ENCODE results near the gene CES4A.
A peak's percentile ranks its signal among the peaks of the same experiment; 100 is the strongest.

Gene CES4A

DNA sequence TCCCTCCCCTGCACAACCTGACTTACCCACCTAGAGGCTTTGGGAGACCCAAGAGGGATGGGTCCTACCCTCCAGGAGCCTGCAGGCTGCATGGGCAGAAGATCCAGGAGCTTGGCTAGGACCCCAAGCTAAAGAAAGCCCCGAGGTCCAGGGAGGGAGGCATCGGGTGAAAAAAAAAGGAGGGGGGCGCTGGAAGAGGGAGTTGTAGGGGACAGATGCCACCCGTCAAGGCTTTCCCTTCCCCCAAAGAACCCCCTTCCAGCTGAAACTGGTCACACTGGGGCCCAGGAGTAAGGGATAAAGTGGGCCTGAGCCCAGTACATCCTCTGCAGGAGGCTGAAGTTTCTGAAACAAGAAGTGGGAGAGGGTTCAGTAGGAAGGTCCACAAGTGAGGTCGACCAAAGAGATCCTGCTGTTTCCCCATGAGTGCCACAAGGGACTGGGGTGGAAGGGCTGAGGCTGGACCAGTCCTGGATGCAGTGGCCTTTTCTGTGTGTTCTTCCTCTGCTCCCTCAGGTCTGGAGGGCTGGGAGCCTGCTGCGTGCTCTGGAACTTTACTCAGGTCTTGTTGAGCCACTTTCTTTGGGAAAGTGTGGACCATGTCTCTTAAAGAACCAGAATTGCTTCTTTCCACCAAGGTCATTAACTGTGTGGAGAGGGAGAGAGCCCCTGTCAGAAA is 26.4 kb downstream of the CES4A start:
- Mint-ChIP-seq H3K27me3 (peaks cover 48% of the 10 kb centered on the region), H3K4me1 (ENCODE audit: low read depth) (peaks cover 27% of the 10 kb centered on the region), H3K27ac (no peak overlapping the region), H3K4me3 (peak overlapping the region; percentile 67), H3K36me3 (ENCODE audit: low read depth) (no peaks in the 10 kb centered on the region), H3K9me3 (no peaks in the 10 kb centered on the region)
- intact Hi-C loops (cut with micrococcal nuclease), result loop anchor here (5.0 kb wide), 1 partner anchor 143 kb away; the partner anchor contains the start of genes FBXL8 and TRADD

DNA sequence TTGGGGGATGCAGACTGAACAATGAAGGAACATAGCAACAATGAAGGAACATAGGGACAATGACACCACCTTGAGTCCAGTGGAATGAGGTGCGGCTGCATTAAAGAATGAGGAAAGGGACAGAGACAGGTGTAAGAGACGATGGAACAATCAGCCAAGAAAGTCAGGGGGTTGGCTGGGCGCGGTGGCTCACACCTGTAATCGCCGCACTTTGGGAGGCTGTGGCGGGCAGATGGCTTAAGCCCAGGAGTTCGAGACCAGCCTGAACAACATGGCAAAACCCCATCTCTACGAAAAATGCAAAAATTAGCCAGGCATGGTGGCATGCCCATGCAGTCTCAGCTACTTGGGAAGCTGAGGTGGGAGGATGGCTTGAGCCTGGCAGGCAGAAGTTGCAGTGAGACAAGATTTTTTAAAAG is 26.9 kb downstream of the CES4A start:
- no peak overlapping the region for H3K27ac Mint-ChIP-seq
- intact Hi-C loops (cut with micrococcal nuclease), result loop anchor here (5.0 kb wide), 1 partner anchor 142 kb away; the partner anchor contains the start of genes FBXL8 and TRADD
- H3K4me3 Mint-ChIP-seq, result no peak overlapping the region
- peaks cover 48% of the 10 kb centered on the region for H3K27me3 Mint-ChIP-seq
- no peaks in the 10 kb centered on the region for H3K9me3 Mint-ChIP-seq
- no peaks in the 10 kb centered on the region for H3K36me3 Mint-ChIP-seq (ENCODE audit: low read depth)
- peaks cover 27% of the 10 kb centered on the region for H3K4me1 Mint-ChIP-seq (ENCODE audit: low read depth)

GRCh38 chr16:67016143-67016542 is 27.8 kb downstream of the CES4A start:
- Mint-ChIP-seq H3K4me3 (no peak overlapping the region), H3K36me3 (ENCODE audit: low read depth) (no peaks in the 10 kb centered on the region), H3K4me1 (ENCODE audit: low read depth) (peaks cover 27% of the 10 kb centered on the region), H3K9me3 (no peaks in the 10 kb centered on the region), H3K27me3 (peaks cover 48% of the 10 kb centered on the region), H3K27ac (no peak overlapping the region)
- intact Hi-C loops (cut with micrococcal nuclease), result loop anchor here (5.0 kb wide), 1 partner anchor 141 kb away; the partner anchor contains the start of genes FBXL8 and TRADD

GRCh38 chr16:67016681-67017420 is 28.5 kb downstream of the CES4A start:
- Mint-ChIP-seq H3K27ac (no peak overlapping the region), H3K4me1 (ENCODE audit: low read depth) (peaks cover 27% of the 10 kb centered on the region), H3K27me3 (peaks cover 43% of the 10 kb centered on the region), H3K9me3 (no peaks in the 10 kb centered on the region), H3K36me3 (ENCODE audit: low read depth) (no peaks in the 10 kb centered on the region), H3K4me3 (no peak overlapping the region)
- intact Hi-C loops (cut with micrococcal nuclease), result loop anchor here (5.0 kb wide), 1 partner anchor 140 kb away; the partner anchor contains the start of genes FBXL8 and TRADD

DNA sequence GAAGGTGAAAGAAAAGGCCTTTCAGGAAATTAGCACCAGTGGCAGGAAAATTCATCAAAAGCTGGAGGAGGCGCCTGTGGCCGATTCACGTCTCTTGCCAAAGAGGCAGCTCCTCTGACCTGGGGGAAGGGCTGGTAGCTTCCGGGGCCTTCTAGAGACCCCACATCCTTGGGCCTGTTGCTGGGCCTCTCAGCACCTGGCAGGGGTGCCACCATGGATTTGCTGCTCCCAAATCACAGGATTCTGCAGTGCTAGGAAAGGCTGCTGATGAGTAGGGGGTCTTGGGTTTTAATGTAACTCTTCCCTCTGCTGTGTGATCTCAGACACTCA is 29.0 kb downstream of the CES4A start:
- intact Hi-C loops (cut with micrococcal nuclease), result loop anchor here (5.0 kb wide), 1 partner anchor 140 kb away; the partner anchor contains the start of genes FBXL8 and TRADD
- Mint-ChIP-seq H3K4me1 (ENCODE audit: low read depth) (peaks cover 27% of the 10 kb centered on the region), H3K9me3 (no peaks in the 10 kb centered on the region), H3K27ac (no peak overlapping the region), H3K27me3 (peaks cover 40% of the 10 kb centered on the region), H3K36me3 (ENCODE audit: low read depth) (no peaks in the 10 kb centered on the region), H3K4me3 (no peak overlapping the region)

DNA sequence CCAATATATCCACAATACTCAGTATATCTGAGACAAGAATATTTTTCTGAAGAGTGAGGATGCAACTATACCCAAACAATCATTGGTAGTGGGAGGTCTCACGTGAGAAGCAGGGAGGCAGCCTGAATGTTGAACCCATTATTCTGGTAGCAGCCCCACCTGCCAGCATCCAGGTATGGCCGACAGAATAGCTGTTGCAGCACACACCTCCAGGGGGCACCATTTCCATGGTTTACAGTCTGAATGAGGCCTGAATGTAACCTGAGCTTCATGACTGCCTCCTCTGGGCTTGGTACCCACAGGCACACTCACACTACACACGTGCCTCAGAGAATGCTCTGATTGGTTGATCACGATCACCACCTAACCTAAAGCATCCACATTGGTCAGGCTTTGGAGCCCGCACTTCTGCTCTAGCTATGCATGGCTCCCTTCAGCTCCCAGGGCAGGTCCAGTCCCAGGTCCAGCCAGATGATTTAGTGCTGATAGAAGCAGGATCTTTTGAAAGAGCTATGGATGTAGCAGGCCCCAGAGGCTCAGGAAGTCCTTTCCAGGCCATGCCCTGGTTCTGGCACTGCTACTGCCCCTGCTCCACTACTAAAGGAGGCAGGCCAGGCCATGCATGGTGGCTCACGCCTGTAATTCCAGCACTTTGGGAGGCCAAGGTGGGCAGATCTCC is 29.6 kb downstream of the CES4A start:
- Mint-ChIP-seq H3K27ac (no peak overlapping the region), H3K27me3 (peaks cover 38% of the 10 kb centered on the region), H3K4me3 (no peak overlapping the region), H3K36me3 (ENCODE audit: low read depth) (no peaks in the 10 kb centered on the region), H3K9me3 (no peaks in the 10 kb centered on the region), H3K4me1 (ENCODE audit: low read depth) (peaks cover 29% of the 10 kb centered on the region)
- intact Hi-C loops (cut with micrococcal nuclease), result loop anchor here (1.0 to 5.0 kb wide), 2 partner anchors 39 to 139 kb away; partner anchors contain the start of genes FBXL8 and TRADD

- no peak overlapping the region for H3K4me3 Mint-ChIP-seq
- H3K27ac Mint-ChIP-seq, result no peak overlapping the region
- no peaks in the 10 kb centered on the region for H3K36me3 Mint-ChIP-seq (ENCODE audit: low read depth)
- H3K9me3 Mint-ChIP-seq, result no peaks in the 10 kb centered on the region
- intact Hi-C loops (cut with micrococcal nuclease), result loop anchor here (5.0 kb wide), 1 partner anchor 138 kb away; the partner anchor contains the start of genes FBXL8 and TRADD
- peaks cover 28% of the 10 kb centered on the region for H3K27me3 Mint-ChIP-seq
- H3K4me1 Mint-ChIP-seq (ENCODE audit: low read depth), result peaks cover 29% of the 10 kb centered on the region
Observed at GRCh38 chr16:67019171-67019570, 30.8 kb downstream of the CES4A start.

DNA sequence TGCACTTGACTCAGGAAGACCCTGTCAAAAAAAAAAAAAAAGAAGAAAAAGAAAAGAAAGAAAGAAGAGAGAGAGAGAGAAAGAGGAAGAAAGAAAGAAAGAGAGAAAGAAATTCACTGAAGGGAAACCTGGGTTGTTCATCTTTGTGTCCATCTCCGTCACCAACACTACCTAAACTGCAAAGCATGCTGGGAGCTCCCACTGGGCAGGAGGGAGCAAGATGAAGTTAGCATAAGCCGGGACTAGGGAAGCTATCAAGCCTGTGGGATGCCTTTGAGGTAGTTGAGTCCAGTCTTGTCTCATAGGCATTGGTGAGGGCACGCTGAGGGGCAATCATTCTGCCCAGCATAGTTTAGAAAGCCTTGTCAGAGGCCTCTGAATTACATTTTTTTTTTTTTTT is 32.9 kb downstream of the CES4A start:
- Mint-ChIP-seq H3K4me1 (ENCODE audit: low read depth) (peaks cover 11% of the 10 kb centered on the region), H3K9me3 (no peaks in the 10 kb centered on the region), H3K36me3 (ENCODE audit: low read depth) (no peaks in the 10 kb centered on the region), H3K4me3 (no peak overlapping the region), H3K27me3 (peaks cover 8% of the 10 kb centered on the region), H3K27ac (no peak overlapping the region)
- intact Hi-C loops (cut with micrococcal nuclease), result no loop called here

- Mint-ChIP-seq H3K27me3 (peaks cover 6% of the 10 kb centered on the region), H3K4me3 (no peak overlapping the region), H3K36me3 (ENCODE audit: low read depth) (no peaks in the 10 kb centered on the region), H3K4me1 (ENCODE audit: low read depth) (peaks cover 9% of the 10 kb centered on the region), H3K27ac (no peak overlapping the region), H3K9me3 (no peaks in the 10 kb centered on the region)
- intact Hi-C loops (cut with micrococcal nuclease), result no loop called here
Observed at GRCh38 chr16:67022531-67023214, 34.3 kb downstream of the CES4A start.

- no peaks in the 10 kb centered on the region for H3K9me3 Mint-ChIP-seq
- H3K36me3 Mint-ChIP-seq (ENCODE audit: low read depth), result no peaks in the 10 kb centered on the region
- no peak overlapping the region for H3K27ac Mint-ChIP-seq
- no peak overlapping the region for H3K4me3 Mint-ChIP-seq
- intact Hi-C loops (cut with micrococcal nuclease), result no loop called here
- H3K4me1 Mint-ChIP-seq (ENCODE audit: low read depth), result peaks cover 9% of the 10 kb centered on the region
- peaks cover 6% of the 10 kb centered on the region for H3K27me3 Mint-ChIP-seq
Observed at GRCh38 chr16:67023689-67024088, 35.3 kb downstream of the CES4A start.

DNA sequence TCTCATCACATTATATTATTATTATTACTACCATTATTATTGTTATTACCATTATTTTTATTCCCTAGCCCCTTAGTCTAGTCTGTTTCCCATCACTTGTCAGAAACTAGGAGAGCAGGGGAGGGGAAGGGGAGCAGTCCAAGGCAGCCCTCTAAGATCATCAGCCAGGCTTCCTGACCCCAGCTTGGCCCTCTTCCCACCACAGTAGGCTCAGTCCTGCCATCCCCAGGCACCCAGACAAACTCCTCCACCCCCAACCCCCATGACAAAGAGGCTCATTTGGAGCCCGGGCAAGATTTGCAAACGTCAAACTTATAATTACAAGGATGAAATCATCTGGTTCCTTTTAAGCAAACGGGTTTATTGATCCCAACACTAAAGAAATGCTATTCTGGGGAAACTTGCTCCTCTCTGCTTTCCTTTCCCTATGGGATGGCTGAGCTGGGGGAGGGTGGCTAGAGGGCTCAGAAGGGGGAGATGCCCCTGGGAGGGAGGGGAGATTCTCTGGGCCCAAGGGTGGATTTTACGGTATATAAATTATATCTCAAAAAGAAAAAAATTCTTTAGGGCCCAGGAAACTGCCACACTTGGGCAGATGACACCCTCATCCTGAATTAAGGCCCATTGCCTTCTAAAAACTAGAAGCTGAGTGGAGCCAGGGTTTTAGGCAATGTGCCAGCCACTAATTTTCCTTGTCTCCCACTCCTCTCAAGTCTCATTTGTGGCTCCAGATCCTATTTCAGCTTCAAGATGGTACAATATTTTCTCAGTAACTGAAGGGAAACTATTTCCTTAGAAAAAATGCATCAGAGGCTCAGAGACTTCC is 36.2 kb downstream of the CES4A start:
- H3K9me3 Mint-ChIP-seq, result no peaks in the 10 kb centered on the region
- H3K27ac Mint-ChIP-seq, result no peak overlapping the region
- no peak overlapping the region for H3K4me3 Mint-ChIP-seq
- intact Hi-C loops (cut with micrococcal nuclease), result loop anchor here (5.0 kb wide), 1 partner anchor 83 kb away; the partner anchor contains the start of gene PHAF1
- peaks cover under 1% of the 10 kb centered on the region for H3K36me3 Mint-ChIP-seq (ENCODE audit: low read depth)
- peaks cover 9% of the 10 kb centered on the region for H3K4me1 Mint-ChIP-seq (ENCODE audit: low read depth)
- H3K27me3 Mint-ChIP-seq, result peaks cover 5% of the 10 kb centered on the region

DNA sequence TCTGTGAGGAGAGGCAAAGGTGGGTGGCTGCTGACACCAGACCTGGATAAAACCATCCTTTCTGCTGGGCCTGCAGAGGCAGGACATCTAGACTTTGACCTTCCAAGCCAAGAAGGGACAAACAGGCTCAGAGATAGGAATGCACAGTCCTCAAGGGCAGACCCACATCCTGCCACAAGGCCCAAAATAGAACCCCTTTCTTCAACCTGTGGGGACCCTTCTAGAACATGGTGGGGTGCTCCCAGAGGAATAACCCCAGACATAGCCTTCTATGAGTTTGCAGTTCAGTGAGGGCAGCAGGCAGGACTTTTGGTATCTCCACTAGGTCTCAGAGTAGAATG is 36.8 kb downstream of the CES4A start:
- intact Hi-C loops (cut with micrococcal nuclease), result loop anchor here (5.0 kb wide), 1 partner anchor 82 kb away; the partner anchor contains the start of gene PHAF1
- H3K36me3 Mint-ChIP-seq (ENCODE audit: low read depth), result peaks cover 6% of the 10 kb centered on the region
- peaks cover 5% of the 10 kb centered on the region for H3K27me3 Mint-ChIP-seq
- no peak overlapping the region for H3K4me3 Mint-ChIP-seq
- H3K9me3 Mint-ChIP-seq, result no peaks in the 10 kb centered on the region
- H3K27ac Mint-ChIP-seq, result no peak overlapping the region
- peaks cover 10% of the 10 kb centered on the region for H3K4me1 Mint-ChIP-seq (ENCODE audit: low read depth)

DNA sequence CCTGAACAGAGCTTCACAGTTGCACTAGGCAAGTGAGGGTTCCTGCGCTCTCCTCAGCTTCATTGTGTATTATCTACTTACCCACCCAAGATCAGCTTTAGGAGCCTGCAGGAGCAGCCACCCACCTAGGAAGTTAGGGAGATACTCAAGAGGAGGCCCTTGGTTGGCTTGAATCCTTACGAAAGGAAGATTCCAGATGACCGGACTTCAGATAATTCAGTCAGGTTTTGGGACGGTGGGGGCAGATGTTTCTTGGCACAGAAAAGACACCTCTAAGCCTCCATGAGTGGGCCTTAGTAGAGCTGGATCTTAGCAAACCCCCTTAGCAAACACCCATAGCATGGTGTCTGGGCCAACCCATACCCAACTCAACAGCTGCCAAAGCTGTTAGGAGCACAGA is 38.2 kb downstream of the CES4A start:
- peaks cover 22% of the 10 kb centered on the region for H3K4me1 Mint-ChIP-seq (ENCODE audit: low read depth)
- intact Hi-C loops (cut with micrococcal nuclease), result loop anchor here (5.0 kb wide), 1 partner anchor 81 kb away; the partner anchor contains the start of gene PHAF1

More for the DNA sequence above, 38.2 kb downstream of the CES4A start:
- Mint-ChIP-seq H3K4me3 (no peak overlapping the region), H3K27ac (no peak overlapping the region), H3K27me3 (no peaks in the 10 kb centered on the region), H3K9me3 (no peaks in the 10 kb centered on the region), H3K36me3 (ENCODE audit: low read depth) (peaks cover 20% of the 10 kb centered on the region)

All from dendritic cell treated with granulocyte-macrophage colony-stimulating factor and Interleukin-4, amounts not matched to agents 40 ng/mL and 50 ng/mL, for 4 days (primary cell).